ENCODE results near the gene DRAXIN.

- TF ChIP-seq ZNF133 (tag by site-specific recombination; IDR thresholded peaks at IDR 0.05) (no peak), CTCF (tag by site-specific recombination; IDR thresholded peaks at IDR 0.05) (no peak)
Measured at GRCh38 chr1:11728126-11728806, 36.8 kb downstream of the DRAXIN start.

Data from HEK293 (cell line).